GM23338 (cell line): ENCODE results near the gene MOB3B. TPM values are rescaled to one million over a fixed set of nuclear protein-coding genes. Genes with fewer than 3 reads are reported as not detected.

Experiments
- ATAC-seq: fragments of 200-7000 bp; cut with Tn5 transposase; 3 replicates; pipeline ENCODE4 v1.9.1; 2020
- DNase-seq: peaks from one replicate; pipeline ENCODE4 v3.0.0-alpha.2; 2015; ENCODE audit warnings: low spot score
- H2AFZ ChIP-seq: fragments of 200-600 bp; sonication (generic); 2 replicates; pipeline ENCODE4 v1.8.0; 2016; ENCODE audit warnings: antibody characterized with exemption, mild to moderate bottlenecking, moderate library complexity
- H3F3A ChIP-seq: fragments of 200-600 bp; sonication (generic); replicated peaks from 2 replicates; pipeline ENCODE4 v1.8.0; 2017; ENCODE audit warnings: antibody characterized with exemption, mixed run types, low read depth
- H3K27ac ChIP-seq: fragments of 200-600 bp; sonication (generic); 2 replicates; pipeline ENCODE4 v1.6.1; 2016; ENCODE audit warnings: low read depth
- H3K27me3 ChIP-seq: fragments of 200-600 bp; sonication (generic); 2 replicates; pipeline ENCODE4 v1.8.0; 2016; ENCODE audit warnings: mild to moderate bottlenecking, mixed run types, moderate library complexity; ENCODE audit not compliant: insufficient read depth
- H3K36me3 ChIP-seq: fragments of 200-600 bp; sonication (generic); 2 replicates; pipeline ENCODE4 v1.8.0; 2016; ENCODE audit warnings: mild to moderate bottlenecking; ENCODE audit not compliant: insufficient read depth
- H3K4me1 ChIP-seq: fragments of 200-600 bp; sonication (generic); 2 replicates; pipeline ENCODE4 v1.8.0; 2016; ENCODE audit warnings: mild to moderate bottlenecking, moderate library complexity; ENCODE audit not compliant: insufficient read depth
- H3K4me2 ChIP-seq: fragments of 200-600 bp; sonication (generic); 2 replicates; pipeline ENCODE4 v1.7.1; 2017; ENCODE audit warnings: mixed run types
- H3K4me3 ChIP-seq: fragments of 200-600 bp; sonication (generic); 2 replicates; pipeline ENCODE4 v1.6.1; 2016; ENCODE audit warnings: mixed run types
- H3K79me2 ChIP-seq: fragments of 200-600 bp; sonication (generic); replicated peaks from 2 replicates; pipeline ENCODE4 v1.8.0; 2017; ENCODE audit warnings: mild to moderate bottlenecking; ENCODE audit not compliant: insufficient read depth
- H3K9me2 ChIP-seq: fragments of 200-600 bp; sonication (generic); 2 replicates; pipeline ENCODE4 v1.8.0; 2017; ENCODE audit not compliant: insufficient read depth
- H4K20me1 ChIP-seq: fragments of 200-600 bp; sonication (generic); replicated peaks from 2 replicates; pipeline ENCODE4 v1.8.0; 2017; ENCODE audit warnings: mild to moderate bottlenecking; ENCODE audit not compliant: insufficient read depth
- H3K27ac Mint-ChIP-seq: 2 replicates; pipeline ENCODE4 v1.8.0; 2020; ENCODE audit warnings: inconsistent platforms, mild to moderate bottlenecking, moderate library complexity, mixed read lengths
- H3K27me3 Mint-ChIP-seq: 3 replicates; pipeline ENCODE4 v1.8.0; 2022; ENCODE audit warnings: low read depth, mild to moderate bottlenecking, moderate library complexity, mixed read lengths, inconsistent platforms; ENCODE audit not compliant: insufficient read depth, poor library complexity
- H3K36me3 Mint-ChIP-seq: 3 replicates; pipeline ENCODE4 v1.8.0; 2021; ENCODE audit warnings: low read depth, mild to moderate bottlenecking, inconsistent platforms, moderate library complexity, mixed read lengths
- H3K4me1 Mint-ChIP-seq: 3 replicates; pipeline ENCODE4 v1.8.0; 2020; ENCODE audit warnings: mild to moderate bottlenecking, inconsistent platforms, mixed read lengths
- H3K4me3 Mint-ChIP-seq: 3 replicates; pipeline ENCODE4 v1.8.0; 2021; ENCODE audit warnings: moderate library complexity, mild to moderate bottlenecking, inconsistent platforms, mixed read lengths
- H3K9me3 Mint-ChIP-seq: 3 replicates; pipeline ENCODE4 v1.8.0; 2020; ENCODE audit warnings: moderate library complexity, mild to moderate bottlenecking, inconsistent platforms, mixed read lengths
- CREB1 ChIP-seq: fragments of 250-450 bp; sonication (Bioruptor Pico); IDR thresholded peaks from 2 replicates; pipeline ENCODE4 v1.5.0; 2020; ENCODE audit warnings: low read depth, mild to moderate bottlenecking, moderate library complexity
- JUNB ChIP-seq: IDR thresholded peaks from one replicate; pipeline ENCODE4 v1.6.1; 2016; ENCODE audit warnings: antibody characterized with exemption; ENCODE audit not compliant: unreplicated experiment
- NANOG ChIP-seq: IDR thresholded peaks from 2 replicates; pipeline ENCODE4 v1.6.1; 2016; ENCODE audit warnings: antibody characterized with exemption, borderline replicate concordance
- POLR2AphosphoS5 ChIP-seq: IDR thresholded peaks from 2 replicates; pipeline ENCODE4 v1.6.1; 2016; ENCODE audit warnings: antibody characterized with exemption, low read depth
- REST ChIP-seq: IDR thresholded peaks from one replicate; pipeline ENCODE4 v1.6.1; 2018; ENCODE audit warnings: antibody characterized with exemption; ENCODE audit not compliant: unreplicated experiment
- STAT1 ChIP-seq: IDR thresholded peaks from one replicate; pipeline ENCODE4 v1.6.1; 2016; ENCODE audit warnings: antibody characterized with exemption; ENCODE audit not compliant: unreplicated experiment
- ZNF331 ChIP-seq: fragments of 250-450 bp; sonication (Bioruptor Pico); IDR thresholded peaks from 2 replicates; pipeline ENCODE4 v1.5.0; 2020; ENCODE audit warnings: low read depth, mild to moderate bottlenecking, moderate library complexity
- ZNF462 ChIP-seq: fragments of 250-450 bp; sonication (Bioruptor Pico); IDR thresholded peaks from 2 replicates; pipeline ENCODE4 v1.5.0; 2020; ENCODE audit warnings: mild to moderate bottlenecking, moderate library complexity
- polyA plus RNA-seq: library from polyadenylated mRNA; unstranded; fragments of >200 nt; fragmentation: Nextera tagmentation; extraction: Ambion mirVana; gene quantifications from 2 replicates; pipeline ENCODE4 v1.2.1, GENCODE V29; 2016
- total RNA-seq: library from RNA; depleted of rRNA; stranded (reverse); fragments of >200 nt; shearing (Covaris generic); gene quantifications from 2 replicates; pipeline ENCODE4 v1.2.3, GENCODE V29; 2014

MOB3B gene
- total and polyA plus RNA-seq, 2 experiments from 2014 or later = 7.6 to 12.1 TPM

- no peak overlapping the region for H3K4me3 Mint-ChIP-seq
- peaks cover 4% of the 10 kb centered on the region for H3K27me3 Mint-ChIP-seq
Measured at GRCh38 chr9:27395484-27395921, 134.1 kb downstream of the MOB3B start.

More at GRCh38 chr9:27395484-27395921, 134.1 kb downstream of the MOB3B start:
- Histone ChIP-seq H3F3A (no peaks in the 10 kb centered on the region), H3K36me3 (no peaks in the 10 kb centered on the region), H4K20me1 (no peaks in the 10 kb centered on the region), H3K4me3 (no peak overlapping the region), H2AFZ (no peak overlapping the region), H3K4me1 (peaks cover 52% of the 10 kb centered on the region), H3K79me2 (no peaks in the 10 kb centered on the region), H3K4me2 (no peak overlapping the region), H3K27ac (no peak overlapping the region), H3K9me2 (0 out of 2 replicates have a peak, but pooled peaks cover under 1% of the 10 kb centered on the region), H3K27me3 (no peaks in the 10 kb centered on the region)
- DNase-seq (peak; percentile 49), ATAC-seq (peak; percentile 83)
- no peaks in the 10 kb centered on the region for H3K9me3 Mint-ChIP-seq
- TF ChIP-seq NANOG (no peak), JUNB (no peak), ZNF462 (CRISPR knock-in tag) (0 out of 2 replicates have a peak, but pooled peaks have one; percentile 9), POLR2AphosphoS5 (no peak), ZNF331 (CRISPR knock-in tag) (no peak), REST (no peak), CREB1 (CRISPR knock-in tag) (no peak), STAT1 (no peak)
- no peaks in the 10 kb centered on the region for H3K36me3 Mint-ChIP-seq
- H3K4me1 Mint-ChIP-seq = peaks cover 57% of the 10 kb centered on the region
- peak overlapping the region; percentile 37 for H3K27ac Mint-ChIP-seq
